ENCODE data around the gene DHCR7.

Gene DHCR7

DNA sequence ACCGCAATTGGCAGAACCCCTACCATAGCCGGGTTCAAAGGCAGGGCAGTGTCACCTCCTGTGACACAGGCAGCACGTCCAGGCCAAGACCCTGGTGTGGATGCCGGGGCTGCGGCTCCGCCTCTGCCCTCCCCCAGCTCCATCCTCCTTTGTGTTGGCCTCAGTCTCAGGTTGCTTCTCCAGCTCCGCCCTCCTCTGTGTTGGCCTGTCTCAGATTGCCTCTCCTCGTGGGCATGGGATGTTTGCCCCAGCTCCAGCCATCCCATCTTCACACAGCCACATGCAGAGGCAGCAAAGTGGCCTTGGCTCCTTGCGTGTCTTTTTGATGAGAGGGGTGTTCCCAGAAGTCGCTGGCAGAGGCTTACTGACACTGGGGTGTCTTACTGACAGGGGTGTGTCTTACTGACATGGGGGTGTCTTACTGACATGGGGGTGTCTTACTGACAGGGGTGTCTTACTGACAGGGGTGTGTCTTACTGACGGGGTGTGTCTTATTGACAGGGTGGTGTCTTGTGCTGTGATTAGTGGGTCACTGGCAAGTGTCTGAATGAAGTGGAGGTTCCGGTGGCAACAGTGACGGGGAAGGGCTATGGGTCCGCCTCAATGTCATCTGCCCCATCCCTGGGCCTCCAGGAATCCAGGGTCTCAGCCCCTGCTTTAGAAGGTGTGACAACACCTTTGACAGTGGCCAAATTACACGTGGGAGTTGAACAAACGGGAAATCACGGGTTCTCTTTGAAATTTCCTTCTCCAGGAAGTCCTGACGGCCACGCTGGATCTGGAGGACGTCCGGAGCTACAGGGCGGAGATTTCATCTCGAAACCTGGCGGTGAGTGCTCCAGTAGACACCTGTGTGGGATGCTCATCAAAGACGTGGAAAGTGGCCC is 29.7 kb upstream of the DHCR7 start:
- no peak for FAIRE-seq

DNA sequence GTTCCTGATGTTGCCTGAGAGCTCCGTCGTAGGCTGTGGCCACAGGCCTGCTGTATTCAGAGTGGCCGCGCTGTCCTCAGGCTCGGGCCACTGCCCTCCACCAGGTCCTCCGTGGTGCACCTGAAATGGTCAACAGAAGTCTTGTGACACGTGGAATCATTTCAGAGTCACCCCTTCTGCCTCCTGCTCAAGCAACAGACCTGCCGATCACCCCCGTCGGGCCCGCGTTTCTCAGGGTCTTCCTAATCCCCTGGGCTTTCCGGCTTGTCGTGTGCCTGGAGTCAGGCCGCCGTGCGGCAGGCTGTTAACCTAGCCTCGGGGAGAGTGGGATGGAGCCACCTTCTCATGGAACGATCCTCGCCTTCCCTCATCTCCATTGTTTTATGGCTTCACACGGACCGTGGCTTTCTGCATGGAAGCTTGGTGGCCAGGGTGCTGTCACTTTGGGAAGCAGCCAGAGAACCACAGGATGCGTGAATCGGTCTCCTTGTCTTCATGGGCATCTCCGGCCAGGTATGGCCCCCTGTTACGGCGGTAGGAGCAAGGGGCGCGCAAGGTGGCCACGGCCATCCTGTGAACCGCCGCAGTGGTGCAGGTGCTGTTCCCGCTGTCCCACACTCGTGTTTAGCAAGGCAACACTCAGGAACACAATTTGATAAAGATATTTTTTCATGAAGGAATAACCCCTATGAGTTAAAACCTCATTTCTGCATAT is 28.9 kb upstream of the DHCR7 start:
- FAIRE-seq: no peak

- no peak for FAIRE-seq
Measured at GRCh38 chr11:71476031-71476430, 27.8 kb upstream of the DHCR7 start.

- FAIRE-seq: no peak
Measured at GRCh38 chr11:71474771-71475483, 26.7 kb upstream of the DHCR7 start.

- FAIRE-seq: no peak
Measured at GRCh38 chr11:71474141-71474770, 26.1 kb upstream of the DHCR7 start.

GRCh38 chr11:71473793-71474080 is 25.5 kb upstream of the DHCR7 start:
- FAIRE-seq: no peak

DNA sequence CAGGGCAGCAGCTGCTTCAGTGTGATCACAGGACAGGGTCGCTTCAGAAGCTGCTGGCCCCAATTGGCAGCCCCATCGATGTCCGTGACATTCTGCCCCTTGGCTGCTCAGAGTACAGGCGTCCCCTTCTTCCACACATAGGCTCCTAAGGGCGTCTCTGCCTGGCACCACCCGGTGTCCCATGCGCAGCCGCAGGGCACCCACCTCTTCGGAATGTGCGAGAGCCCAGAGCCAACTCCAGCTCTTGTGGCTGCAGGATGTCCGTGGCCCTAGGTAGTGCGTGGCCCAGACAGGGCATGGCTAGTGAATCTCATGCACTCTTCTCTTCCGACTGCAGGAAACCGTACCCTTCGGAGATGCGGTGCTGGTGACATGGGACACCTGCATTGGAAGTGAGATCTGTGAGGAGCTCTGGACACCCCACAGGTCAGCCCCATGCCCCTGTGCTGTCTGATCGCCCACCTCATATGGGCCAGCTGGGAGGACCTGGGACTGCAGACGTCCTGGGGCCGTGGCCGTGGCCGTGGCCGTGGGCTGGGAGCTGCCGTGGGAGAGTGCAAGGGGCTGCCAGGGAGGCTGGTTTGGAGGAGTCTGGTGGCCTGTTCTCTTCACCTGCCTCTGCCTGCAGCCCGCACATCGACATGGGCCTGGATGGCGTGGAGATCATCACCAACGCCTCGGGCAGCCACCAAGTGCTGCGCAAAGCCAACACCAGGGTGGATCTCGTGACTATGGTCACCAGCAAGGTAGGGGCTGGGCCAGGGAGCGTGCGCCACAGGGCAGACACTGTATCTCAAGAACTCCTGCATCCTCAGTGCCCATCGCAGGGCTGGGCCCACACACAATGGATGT is 25.0 kb upstream of the DHCR7 start:
- no peak for FAIRE-seq

DNA sequence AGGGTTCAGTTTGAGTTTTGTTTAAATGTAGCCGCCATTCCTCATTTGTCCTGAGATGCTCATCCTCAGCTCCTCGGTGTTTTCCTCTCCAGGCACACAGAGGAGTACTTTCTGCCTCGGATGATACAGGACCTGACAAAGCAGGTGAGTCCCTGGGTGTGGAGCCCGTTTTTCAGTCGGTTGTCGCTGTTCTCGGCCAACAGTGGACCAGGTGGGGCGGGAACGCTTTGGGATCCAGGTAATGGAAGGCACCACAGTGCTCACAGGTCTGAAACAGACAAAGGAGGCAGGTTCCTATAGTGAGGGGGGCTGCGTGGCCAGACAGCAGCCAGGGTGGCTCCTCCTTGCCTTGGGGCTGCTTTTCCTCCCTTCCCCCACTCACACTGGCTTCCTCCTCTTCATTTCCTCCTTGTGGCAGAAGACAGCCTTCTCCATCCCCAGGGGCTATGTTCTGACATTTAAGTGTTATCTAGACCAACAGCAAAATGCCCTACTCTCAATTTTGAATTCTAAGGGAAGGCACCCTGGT is 24.2 kb upstream of the DHCR7 start:
- FAIRE-seq: no peak

- no peak for FAIRE-seq
Measured at GRCh38 chr11:71470946-71471345, 22.8 kb upstream of the DHCR7 start.

DNA sequence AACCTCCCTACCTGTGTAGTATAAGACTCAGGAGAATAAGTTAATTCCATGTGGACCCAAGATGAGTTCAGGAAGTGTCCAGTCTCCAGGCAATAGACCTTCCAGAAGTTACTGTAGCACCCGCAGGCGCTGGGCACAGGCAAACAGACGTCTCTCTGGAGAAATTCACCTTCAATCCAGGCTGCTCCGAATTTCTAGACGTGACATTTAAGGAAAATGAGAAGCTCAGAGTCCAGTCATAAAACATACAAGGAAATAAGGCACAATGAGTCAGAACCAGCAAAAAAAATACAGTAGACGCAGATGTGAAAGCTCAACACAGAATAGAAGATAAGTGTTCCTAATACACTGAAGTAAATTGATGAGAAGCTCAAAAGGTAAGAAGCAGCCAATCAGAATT is 19.0 kb upstream of the DHCR7 start:
- no peak for FAIRE-seq

DNA sequence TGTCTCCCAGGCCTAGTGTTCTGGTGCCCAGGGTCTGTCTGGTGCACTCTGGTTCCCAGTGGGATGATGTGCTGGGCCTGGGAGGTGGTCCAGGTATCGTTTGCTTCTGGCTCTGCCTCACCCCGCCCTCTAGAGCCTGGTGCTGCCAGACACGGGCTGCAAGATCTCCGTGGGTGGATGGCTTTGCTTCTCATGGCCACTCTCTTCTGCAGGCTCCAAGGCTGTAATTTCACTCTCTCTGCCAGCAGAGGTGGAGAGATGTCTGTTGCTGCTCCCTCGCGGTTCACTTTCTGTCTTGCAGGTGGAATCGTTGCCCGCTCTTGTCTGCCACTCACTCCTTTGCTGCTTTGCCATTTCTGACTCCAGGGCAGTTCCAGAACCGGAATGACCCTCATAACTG is 18.2 kb upstream of the DHCR7 start:
- FAIRE-seq: no peak

DNA sequence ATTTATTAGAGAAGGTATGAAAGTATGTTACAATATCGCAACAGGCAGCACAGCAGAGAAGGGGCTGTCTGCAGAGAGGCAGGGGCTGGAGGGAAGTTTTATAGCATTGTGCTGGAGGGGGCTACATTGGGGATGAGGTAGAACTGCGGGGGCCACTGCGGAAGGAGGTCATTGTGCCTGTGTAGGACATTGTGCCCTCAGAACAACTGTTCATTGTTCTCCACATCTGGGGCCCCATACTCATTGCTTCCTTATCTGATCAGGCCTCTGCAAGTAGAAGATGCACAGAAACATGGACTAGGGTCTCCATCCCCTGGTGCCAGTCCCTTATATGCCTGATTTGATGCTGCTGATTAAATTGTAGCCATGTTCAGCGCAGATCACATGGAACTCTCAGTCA is 16.9 kb upstream of the DHCR7 start:
- FAIRE-seq: no peak

- no peak for FAIRE-seq
Measured at GRCh38 chr11:71463331-71464211, 15.4 kb upstream of the DHCR7 start.

DNA sequence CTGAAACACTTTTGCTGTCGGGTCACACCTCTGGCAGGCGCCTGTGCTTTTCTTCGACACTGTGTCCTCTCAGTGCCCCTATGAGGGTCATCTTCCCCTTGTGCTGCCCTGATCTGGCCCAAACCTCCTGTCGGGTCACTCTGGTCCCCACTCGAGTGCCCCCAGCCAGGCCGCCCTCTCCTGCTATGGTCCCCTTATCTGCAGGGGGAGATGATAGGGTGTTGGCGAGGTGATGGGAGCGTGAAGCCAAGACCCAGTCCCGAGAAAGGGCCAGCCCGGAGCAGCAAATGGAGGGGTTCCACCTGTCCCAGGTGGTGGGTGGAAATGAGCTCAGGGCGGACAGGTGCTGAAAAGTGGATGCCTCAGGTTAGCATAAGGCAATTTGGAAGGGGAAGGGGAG is 14.5 kb upstream of the DHCR7 start:
- FAIRE-seq: no peak

DNA sequence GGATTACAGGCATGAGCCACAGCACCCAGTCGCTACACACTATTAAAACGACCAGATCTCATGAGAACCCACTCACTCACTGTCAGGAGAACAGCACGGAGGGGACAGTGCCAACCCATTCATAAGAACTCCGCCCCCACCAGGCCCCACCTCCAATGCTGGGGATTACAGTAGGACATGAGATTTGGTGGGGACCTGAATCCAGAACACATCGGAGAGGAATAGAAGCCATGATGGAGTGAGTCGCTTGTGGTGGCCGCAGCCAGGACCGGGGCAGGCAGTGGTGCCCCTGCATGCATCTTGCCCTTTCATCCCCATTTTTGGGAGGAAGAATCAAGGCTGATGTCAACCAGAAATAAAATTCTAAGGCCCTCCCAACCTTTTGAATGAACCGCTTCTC is 13.5 kb upstream of the DHCR7 start:
- FAIRE-seq: no peak

GRCh38 chr11:71459767-71460320 is 11.7 kb upstream of the DHCR7 start:
- FAIRE-seq: no peak

GRCh38 chr11:71459076-71459766 is 11.0 kb upstream of the DHCR7 start:
- FAIRE-seq: no peak

DNA sequence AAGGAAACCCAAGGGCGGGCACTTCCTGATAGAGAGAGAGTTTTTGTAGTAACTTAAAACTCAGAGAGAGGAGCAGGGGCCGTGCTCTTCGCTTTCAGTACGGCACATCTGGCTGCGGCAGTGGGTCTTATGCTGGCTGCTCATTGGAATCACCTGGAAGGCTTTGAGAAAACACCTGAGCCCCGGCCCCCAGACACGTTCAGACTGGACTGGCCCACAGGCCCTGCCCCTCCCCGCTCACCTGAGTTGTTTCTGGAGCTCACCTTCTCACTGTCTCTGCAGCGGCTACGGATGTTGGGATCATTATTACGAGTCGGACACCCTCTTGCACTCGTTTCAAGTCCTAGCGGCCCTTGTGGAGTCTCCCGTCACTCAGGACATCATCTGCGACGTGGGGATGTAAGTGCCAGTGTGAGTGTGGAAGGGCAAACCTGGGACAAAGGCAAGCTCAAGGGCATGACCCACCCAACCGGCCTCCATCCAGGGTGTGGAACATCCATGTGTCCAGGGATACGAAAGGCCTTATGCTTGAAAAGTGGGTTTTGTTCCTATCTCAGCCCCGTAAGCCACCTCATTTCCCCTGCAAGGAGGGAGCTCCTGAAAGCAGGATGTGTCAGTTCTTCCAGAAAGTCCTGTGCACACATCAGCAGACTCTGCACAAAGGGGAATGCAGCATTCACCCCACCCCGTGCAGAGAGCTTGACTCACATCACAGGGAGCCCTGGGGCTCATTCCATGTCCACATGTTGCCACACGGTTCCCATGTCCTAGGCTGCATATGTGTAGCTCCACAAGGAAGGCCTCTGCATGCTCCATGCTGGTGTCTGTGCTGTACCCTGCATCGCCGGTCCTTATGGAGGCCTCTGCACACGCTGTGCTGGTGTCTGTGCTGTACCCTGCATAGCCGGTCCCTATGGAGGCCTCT is 10.2 kb upstream of the DHCR7 start:
- FAIRE-seq: no peak

- no peak for FAIRE-seq
Measured at GRCh38 chr11:71456831-71457230, 8.6 kb upstream of the DHCR7 start.
